ENCODE results near the gene SDSL.

The SDSL gene

DNA sequence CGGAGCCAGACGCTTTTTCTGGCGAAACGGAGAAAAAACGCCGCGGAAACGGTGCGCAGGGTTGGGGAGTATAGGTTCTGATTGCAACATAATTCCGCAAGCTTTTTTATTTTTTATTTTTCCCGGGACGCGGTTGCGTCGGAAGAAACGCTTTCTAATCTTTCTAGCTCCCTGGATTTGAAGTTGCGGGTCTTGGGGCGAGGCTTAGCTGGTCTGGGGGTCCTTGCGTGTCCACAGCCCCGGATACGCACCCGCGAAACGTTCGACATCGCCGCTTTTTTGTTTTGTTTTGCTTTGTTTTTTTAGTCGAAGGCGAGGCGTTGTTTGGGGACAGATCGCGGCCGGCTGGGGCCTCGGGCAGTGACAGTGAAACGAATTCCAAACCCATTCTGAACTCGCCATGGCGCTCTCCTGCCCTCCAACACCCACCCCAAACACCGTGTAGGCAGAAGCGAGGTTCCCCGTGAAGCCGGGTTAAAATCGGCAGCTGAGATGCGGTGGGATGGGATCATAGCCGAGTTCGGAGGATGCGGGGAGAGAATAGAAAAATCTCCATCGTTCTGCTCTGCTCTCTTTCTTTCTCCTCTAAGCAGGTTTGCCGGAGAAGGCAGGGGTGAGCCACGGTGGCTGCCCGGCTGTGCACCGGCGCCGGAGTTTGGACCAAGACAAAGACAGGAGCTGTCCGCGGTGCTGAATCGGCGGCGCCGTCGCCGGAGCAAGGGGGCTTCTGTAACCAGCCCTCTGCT is 57.6 kb downstream of the SDSL start:
- DNase-seq (ENCODE audit: low read depth), result peak; percentile 15
- TF ChIP-seq, protein P1, sequence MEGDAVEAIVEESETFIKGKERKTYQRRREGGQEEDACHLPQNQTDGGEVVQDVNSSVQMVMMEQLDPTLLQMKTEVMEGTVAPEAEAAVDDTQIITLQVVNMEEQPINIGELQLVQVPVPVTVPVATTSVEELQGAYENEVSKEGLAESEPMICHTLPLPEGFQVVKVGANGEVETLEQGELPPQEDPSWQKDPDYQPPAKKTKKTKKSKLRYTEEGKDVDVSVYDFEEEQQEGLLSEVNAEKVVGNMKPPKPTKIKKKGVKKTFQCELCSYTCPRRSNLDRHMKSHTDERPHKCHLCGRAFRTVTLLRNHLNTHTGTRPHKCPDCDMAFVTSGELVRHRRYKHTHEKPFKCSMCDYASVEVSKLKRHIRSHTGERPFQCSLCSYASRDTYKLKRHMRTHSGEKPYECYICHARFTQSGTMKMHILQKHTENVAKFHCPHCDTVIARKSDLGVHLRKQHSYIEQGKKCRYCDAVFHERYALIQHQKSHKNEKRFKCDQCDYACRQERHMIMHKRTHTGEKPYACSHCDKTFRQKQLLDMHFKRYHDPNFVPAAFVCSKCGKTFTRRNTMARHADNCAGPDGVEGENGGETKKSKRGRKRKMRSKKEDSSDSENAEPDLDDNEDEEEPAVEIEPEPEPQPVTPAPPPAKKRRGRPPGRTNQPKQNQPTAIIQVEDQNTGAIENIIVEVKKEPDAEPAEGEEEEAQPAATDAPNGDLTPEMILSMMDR (conservative IDR thresholded peaks at IDR 0.05; ENCODE audit: control insufficient read depth, insufficient read depth, low read depth, low read length), result no peak
- H3K4me3 ChIP-seq (ENCODE audit: control insufficient read depth, low read depth, low read length), result no peak overlapping the region

DNA sequence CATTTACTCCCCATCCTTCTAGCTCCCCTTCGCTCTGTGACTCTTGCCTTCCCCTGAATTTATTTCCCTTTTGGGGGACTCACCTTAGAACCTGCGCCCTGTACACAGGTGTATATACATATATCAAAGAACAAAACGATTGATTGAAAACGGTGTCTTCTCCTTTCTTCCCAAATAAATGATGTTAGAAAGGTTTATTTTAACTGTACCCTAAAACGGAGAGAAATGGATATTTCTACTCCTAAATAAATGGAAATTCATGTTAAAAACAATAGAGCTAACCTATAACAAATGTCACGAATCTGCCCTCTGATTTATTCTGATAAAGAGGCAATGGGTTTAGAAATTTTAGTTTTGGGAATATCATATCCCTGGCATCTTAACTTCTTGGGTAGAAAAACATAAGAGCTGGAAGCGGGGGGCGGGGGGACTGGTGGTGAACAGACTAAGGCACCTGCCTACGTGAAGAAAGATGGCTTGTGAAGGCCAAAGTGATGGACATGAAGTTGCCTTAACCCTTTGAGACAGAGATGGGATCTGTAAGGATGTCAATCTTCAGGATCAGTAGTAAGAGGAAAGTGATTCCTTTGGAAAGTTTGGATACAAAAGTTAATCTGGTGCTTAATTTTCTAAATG is 58.3 kb downstream of the SDSL start:
- TF ChIP-seq, protein P1 (conservative IDR thresholded peaks at IDR 0.05; ENCODE audit: control insufficient read depth, insufficient read depth, low read depth, low read length), result no peak
- H3K4me3 ChIP-seq (ENCODE audit: control insufficient read depth, low read depth, low read length), result no peak overlapping the region
- DNase-seq (ENCODE audit: low read depth), result no peak

DNA sequence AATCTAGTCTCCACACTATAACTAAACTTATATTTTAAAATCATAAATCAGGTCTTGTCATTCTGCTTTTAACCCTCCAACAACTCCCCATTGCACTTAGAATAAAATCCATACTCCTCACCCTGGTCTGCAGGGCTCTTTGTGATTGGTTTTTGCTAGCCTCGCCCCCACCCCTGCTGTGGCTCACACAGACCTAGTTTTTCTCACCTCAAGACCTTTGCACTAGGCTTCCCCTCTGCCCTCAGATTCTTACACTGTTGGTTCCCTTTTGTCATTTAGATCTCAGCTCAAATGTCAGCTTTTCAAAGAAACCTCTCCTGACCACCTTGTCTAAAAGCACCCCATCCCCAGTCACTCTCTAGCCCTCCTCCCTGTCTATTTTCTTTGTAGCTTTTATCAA is 60.2 kb downstream of the SDSL start:
- TF ChIP-seq, protein P1 (conservative IDR thresholded peaks at IDR 0.05; ENCODE audit: control insufficient read depth, insufficient read depth, low read depth, low read length), result no peak
- DNase-seq (ENCODE audit: low read depth), result no peak

DNA sequence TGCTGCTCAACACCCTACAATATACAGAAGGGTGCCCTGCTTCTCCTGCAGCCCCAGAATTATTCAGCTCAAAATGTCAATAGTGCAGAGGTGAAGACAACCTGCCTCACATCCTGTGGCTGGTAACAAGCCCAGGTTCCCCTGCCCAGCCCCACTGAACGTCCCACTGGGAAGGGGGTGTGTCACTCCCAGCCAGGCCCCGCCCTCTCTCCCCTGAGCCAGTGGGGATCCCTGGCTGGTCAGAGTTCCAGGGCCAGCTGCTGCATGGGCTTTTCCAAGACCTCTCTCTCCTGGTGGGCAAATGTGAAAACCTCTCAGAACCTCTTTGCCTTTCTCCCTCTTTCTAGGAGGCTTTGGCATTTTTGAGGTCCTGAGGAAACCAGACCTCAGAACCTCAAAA is 63.1 kb downstream of the SDSL start:
- TF ChIP-seq, protein P1 (conservative IDR thresholded peaks at IDR 0.05; ENCODE audit: control insufficient read depth, insufficient read depth, low read depth, low read length), result no peak
- no peak for DNase-seq (ENCODE audit: low read depth)
- H3K4me3 ChIP-seq (ENCODE audit: control insufficient read depth, low read depth, low read length), result no peak overlapping the region

More for the DNA sequence above, 60.2 kb downstream of the SDSL start:
- no peak overlapping the region for H3K4me3 ChIP-seq (ENCODE audit: control insufficient read depth, low read depth, low read length)

DNA sequence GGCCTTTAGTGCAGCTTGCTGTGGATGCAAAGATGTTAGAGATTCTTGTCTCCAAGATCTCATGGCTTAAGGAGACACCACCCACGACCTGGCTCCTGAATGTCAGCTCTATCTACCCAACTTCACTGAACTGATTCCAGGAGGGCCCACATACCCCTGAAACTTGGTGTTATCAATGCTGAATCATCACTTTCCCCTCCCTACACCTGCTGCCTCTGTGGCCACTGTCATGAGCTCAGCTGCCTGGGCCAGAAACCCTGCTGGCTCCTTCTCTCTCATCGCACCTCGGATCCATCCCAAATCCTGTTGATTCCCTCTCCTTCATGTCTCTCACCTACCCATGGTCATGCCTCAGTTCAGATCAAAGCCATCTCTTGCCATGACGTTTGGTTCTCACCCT is 64.5 kb downstream of the SDSL start:
- TF ChIP-seq, protein P1 (conservative IDR thresholded peaks at IDR 0.05; ENCODE audit: control insufficient read depth, insufficient read depth, low read depth, low read length), result no peak
- no peak overlapping the region for H3K4me3 ChIP-seq (ENCODE audit: control insufficient read depth, low read depth, low read length)
- no peak for DNase-seq (ENCODE audit: low read depth)
